NCI-H128 (cell line): ENCODE measurements around the gene RNF224.

Experiments used
- DNase-seq: peaks from one replicate; lab custom pipeline; 2025; ENCODE audit not compliant: unreplicated experiment; lab: John Stamatoyannopoulos, UW

The RNF224 gene

GRCh38 chr9:137227054-137227852 lies at the start of gene RNF224:
TSS of gene RNF224 (plus strand) at chr9:137227502. CDS start at chr9:137228336, 834 bp downstream.
- DNase-seq = peak; percentile 86

GRCh38 chr9:137178201-137178938 lies 48.9 kb upstream of the RNF224 start:
- DNase-seq = no peak

DNA sequence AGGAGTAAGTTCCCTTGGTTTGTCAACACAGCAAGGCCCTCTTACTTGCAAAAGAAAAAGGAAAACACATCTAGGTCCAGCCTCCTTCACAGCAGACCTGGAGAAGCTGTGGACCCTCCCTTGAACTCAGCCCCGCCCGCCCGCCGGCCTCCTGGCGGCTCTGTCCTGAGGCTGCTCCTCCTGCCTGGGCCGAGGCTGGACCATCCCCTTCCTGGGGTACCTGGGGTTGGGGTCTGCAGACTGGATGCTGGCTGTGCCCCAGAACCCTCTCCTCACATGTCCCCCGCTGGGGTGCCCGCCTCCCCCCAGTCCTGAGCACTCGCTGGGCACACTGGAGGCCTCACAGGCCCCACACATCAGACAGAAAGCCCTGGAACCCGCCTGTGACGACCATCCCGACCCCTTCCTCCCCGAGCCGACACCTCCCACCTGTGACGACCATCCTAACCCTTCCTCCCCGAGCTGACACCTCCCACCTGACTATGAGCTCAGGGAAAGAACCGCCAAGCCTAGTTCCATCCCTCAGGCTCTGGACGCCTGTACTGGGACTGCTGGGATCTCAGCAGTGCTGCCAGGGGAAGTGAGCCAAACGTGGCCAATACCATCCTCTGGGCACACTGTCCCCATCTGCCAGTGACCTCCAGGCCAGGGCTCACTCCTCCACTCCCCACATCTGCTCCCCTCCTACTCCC lies 48.2 kb upstream of the RNF224 start:
- DNase-seq = no peak

DNA sequence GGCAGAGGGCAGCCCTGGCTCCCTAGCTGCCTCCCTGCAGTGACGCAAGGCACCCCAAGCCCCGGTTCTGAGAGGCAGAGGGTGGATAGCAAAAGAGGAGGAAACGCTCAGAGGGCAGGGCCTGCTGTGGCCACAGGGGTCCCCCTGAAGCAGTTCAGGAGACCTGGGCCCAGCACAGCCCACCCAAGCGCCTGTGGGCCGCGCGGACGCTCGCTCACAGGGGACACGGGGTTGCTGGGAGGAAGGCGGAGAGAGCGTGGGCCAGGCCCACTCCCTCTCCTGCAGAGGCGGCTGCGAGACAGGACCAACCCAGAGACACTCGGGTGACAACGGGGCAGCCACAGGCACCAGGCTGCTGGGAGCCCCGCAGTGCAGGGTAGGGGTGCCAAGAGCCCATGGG lies 47.5 kb upstream of the RNF224 start:
- no peak for DNase-seq

DNA sequence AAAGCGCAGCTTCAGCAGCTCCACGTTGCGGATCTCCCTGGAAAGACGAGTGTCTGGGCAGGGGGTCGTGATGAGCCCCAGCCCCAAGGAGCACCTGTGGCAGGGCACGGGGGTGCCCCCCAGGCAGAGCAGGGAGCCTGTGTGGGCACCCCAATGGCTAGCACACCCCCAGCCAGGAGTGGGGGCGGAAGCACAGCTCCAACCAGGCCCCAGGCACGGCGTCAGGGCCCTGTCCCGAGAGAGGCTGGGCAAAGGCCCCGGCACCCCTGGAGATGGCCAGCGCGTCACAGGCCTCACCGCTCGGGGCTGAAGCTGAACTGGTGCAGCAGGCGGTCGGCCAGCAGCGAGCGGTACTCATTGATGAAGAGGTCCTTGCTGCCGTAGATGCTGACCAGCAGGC lies 46.8 kb upstream of the RNF224 start:
- no peak for DNase-seq

DNA sequence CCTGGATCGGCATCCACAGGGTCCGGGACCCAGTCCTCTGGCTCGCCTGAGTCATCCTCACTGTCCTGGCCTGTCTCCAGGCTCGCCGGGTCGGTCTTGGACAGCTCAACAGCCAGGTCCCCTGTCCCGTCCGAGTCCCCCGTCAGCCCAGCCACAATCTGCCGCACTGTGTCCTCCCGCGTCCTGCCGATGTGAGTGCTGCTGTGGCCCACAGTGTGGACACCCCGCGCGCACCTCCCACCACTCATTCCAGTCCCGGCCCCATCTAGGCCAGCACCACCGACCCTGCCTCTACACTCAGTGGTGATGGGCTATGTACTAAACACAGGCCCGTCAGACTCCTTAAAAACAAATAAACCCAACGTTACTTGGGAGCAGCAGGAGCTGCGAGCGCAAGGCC lies 45.6 kb upstream of the RNF224 start:
- DNase-seq = no peak

- no peak for DNase-seq
Observed at GRCh38 chr9:137182836-137183235, 44.5 kb upstream of the RNF224 start.

DNA sequence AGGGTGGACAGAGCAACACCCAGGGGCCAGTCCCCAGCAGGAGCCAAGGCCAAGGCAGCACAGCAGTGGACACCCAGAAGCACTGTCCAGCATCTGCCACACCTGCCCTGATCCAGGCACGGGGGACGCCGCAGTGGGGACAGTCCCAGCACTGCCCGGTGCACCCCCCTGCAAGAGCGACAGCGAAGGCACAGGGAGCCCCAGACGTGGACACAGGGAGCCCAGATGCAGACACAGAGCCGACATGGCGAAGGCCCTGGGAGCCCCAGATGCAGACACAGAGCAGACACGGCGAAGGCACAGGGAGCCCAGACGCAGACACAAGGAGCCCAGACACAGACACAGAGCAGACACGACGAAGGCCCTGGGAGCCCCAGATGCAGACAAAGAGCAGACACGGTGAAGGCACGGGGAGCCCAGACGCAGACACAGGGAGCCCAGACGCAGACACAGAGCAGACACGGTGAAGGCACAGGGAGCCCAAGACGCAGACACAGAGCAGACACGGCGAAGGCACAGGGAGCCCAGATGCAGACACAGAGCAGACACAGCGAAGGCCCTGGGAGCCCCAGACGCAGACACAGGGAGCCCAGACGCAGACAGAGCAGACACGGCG lies 43.2 kb upstream of the RNF224 start:
- no peak for DNase-seq

- DNase-seq = no peak
Observed at GRCh38 chr9:137184881-137185660, 42.2 kb upstream of the RNF224 start.

DNA sequence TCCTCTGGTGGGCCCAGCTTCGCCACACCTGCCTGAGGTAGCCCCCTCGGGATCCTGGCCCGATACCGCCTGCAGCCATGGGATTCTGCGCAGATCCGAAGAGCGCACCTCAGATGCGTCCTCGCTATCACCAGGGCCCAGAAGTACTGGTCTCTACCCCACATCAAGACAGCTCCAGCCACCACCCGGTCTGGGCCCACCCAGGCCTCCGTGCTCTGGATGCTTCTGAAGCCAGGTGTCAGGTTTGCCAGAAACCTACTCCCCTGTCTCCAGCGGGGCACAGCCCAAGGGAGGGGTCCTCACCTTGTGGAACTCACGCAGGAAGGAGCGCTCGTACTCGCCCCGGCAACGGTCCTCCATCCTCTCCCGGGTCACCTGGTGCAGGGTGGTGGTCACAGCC lies 41.4 kb upstream of the RNF224 start:
- DNase-seq = no peak

DNA sequence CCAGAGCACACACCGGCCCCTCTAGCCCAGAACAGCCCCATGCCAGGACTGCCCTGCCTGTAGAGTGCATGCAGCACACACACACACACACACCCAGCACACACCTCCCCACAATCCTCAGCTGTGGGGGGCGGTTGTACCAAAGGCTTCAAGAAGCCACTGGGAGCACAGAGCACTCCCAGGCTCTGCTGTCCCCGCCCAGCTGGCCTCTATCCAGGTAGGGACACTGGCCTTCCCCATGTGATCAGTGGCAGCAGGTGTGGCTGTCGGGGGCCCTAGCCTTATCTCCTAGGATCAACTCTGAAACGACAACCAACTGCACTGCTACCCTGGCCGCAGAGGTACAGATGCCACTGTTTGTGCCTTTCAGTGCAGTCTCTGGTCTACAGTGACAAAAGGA lies 40.9 kb upstream of the RNF224 start:
- DNase-seq = no peak

DNA sequence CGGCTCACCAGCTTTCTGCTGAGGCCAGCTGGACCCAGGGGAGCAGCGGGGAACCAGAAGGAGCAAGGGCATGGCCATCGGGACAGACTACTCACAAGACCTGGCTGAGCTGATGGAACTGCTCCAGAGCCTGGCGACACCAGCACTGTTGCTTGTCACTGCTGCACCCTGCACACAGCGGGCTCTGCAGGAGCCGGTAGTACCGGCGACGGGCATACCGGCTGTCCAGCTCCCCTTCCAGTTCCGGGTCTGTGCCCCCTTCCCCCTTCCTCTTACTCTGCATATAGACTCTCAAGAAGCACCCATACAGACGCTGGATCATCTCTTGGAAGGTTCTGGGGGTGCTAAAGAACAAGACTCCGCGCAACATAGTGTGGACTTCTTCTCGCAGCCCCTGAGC lies 39.9 kb upstream of the RNF224 start:
- DNase-seq = no peak

DNA sequence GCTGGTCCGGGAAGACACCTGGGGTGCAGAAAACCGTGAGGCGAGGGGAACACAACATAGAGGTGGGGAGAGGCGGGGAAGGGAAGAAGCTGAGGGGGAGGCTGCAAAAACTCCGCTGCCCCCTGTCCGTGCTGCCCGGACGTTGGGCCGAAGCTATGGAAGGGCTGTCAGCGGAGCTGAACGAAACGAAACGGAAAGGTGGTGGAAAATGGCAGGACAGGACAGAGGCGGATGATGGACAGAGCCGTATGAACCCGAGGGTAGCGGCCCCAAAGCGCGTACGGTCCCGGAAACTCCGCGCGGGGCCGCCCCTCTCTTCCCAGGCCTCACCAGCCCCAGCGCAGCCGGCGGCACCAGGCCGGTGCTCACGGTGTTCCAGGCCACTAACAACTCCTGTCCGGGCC lies 39.2 kb upstream of the RNF224 start:
- DNase-seq = no peak

DNA sequence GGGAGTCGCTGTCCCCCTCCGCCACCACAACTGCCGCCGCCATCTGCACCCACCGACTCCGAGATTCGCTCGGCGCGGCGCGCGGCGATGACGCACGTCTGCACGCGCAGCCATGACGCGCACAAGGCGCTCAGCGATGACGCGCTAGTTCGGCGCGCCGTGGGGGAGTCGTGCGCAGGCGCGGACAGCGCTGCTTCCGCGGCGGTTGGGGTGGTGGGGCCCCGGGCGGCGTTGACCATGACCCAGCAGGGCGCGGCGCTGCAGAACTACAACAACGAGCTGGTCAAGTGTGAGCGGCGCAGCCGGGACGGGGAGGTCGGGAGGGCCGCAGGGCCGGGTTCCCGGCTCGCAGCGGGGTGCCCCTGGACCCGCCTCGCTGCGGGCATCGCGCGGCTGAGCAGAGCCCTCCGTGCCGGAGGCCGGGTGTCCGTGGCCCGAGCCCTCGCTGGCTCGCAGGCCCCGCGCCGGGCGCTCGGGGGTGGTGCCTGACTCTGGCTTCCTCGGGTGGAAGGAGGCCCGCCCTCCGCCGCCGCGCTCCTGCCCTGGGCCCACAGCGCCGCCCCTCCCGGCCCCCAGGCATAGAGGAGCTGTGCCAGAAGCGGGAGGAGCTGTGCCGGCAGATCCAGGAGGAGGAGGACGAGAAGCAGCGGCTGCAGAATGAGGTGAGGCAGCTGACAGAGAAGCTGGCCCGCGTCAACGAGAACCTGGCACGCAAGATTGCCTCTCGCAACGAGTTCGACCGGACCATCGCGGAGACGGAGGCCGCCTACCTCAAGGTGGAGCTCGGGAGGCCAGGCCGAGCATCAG lies 38.6 kb upstream of the RNF224 start, which contains the start of the genes ANAPC2 and SSNA1:
Gene ANAPC2 (minus strand): TSS at position 71 of the 807 bp plus-strand sequence. CDS start 28 bp downstream, at position 43.
Gene SSNA1 (plus strand): TSS at position 187 of the 807 bp plus-strand sequence. CDS start 51 bp downstream, at position 238.
- DNase-seq = peak; percentile 83

DNA sequence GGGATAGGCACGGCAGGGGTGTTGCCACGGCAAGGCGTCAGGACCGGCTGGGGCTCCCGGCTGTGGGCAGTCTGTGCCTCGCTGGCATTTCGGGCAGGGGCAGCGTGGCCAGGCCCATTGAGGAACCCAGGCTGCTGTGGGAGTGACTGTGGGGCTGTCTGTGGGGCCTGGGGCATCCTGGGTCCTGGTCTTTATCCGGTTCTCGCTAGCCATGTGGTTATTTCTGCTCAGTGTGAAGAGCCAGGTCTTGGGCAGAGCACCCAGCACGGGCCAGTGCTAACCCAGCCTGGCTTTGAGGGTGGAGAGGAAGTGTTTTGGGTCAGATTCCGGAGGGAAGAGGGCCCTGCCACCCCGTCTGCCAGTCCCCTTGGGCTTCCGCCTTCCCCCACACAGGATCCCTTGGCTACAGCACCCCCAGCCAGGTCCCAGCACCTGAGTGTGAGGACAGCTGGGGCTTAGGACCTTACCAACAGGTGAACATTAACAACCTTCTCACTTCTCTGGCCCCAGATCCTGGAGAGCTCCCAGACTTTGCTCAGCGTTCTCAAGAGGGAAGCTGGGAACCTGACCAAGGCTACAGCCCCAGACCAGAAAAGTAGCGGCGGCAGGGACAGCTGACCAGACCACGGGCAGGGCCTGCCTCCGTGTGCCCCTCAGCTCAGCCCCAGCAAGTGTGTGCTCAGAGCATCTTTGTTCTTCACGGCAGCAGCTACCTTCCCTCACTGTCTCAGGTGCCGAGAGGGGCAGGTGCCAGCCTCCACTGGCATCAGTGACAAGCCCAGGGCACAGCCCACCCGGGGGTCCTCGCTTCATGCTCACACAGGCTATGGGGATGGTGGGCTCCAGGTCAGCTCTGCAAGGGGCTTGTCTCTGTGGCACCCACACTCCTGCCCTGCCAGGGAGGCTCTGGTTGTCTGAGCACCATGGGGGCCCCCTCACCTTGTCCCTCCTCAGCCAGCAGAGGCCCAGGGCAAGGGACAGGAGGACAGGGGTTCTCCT lies 37.7 kb upstream of the RNF224 start:
- DNase-seq = no peak

- no peak for DNase-seq
Observed at GRCh38 chr9:137190315-137190856, 36.9 kb upstream of the RNF224 start.

DNA sequence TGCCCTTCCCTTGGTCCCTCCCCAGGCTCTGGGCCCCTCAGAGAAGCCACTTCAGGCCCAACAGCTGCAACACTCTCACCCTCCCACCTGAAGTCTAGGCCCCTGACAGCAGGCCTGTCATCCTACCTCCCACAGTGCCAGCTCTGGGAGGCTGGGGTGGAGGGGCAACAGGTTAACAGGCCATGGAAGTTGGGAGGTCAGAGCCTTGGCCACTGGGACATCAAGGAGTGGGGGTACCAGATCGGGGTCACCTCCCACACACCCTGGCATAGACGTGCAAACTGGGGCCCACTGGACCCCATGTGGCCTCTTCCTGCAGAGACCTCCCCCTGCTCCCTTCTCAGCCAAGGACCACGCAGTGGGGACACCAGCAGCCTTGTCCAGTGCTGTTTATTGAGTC lies 36.1 kb upstream of the RNF224 start:
- no peak for DNase-seq
